GM21447 (cell line): ENCODE data around the gene RNF151.
A peak's percentile ranks its signal among the peaks of the same experiment; 100 is the strongest.
"Not testable (repeated sequence)": the region's sequence is repeated elsewhere in the genome, so short reads cannot be mapped to it uniquely, and the experiment has no call there.

Experiments
- ATAC-seq: cut with Tn5 transposase; IDR thresholded peaks from one replicate; pipeline ENCODE4 v1.9.1; 2021; ENCODE audit not compliant: unreplicated experiment

Gene RNF151

GRCh38 chr16:1959269-1960039, 7.2 kb upstream of the RNF151 start, which contains the start of gene NDUFB10:
Gene NDUFB10, plus strand, starts transcription at chr16:1959538. Its CDS starts 87 bp downstream, at chr16:1959625.
- ATAC-seq, result peak; percentile 59

GRCh38 chr16:1960665-1961630, 5.7 kb upstream of the RNF151 start:
- ATAC-seq, result no peak

- no peak for ATAC-seq
Measured at GRCh38 chr16:1961651-1962067, 5.0 kb upstream of the RNF151 start.

GRCh38 chr16:1962161-1963153, 4.2 kb upstream of the RNF151 start:
- ATAC-seq, result not testable (repeated sequence)

GRCh38 chr16:1963806-1964505, 2.7 kb upstream of the RNF151 start:
- ATAC-seq, result peak; percentile 9

GRCh38 chr16:1964506-1965395, 1.9 kb upstream of the RNF151 start, which contains the start of gene RPS2:
Gene RPS2, minus strand, starts transcription at chr16:1964826. Its CDS starts 201 bp downstream, at chr16:1964625.
- peak; percentile 77 for ATAC-seq

- no peak for ATAC-seq
Measured at GRCh38 chr16:1965396-1966001, 1.2 kb upstream of the RNF151 start.

- no peak for ATAC-seq
Measured at GRCh38 chr16:1968146-1968953, 1.7 kb downstream of the RNF151 start.

GRCh38 chr16:1971796-1972489, 5.3 kb downstream of the RNF151 start, which contains the start of gene TBL3:
Gene TBL3, plus strand, starts transcription at chr16:1972053. Its CDS starts 112 bp downstream, at chr16:1972165.
- ATAC-seq, result peak; percentile 78

- ATAC-seq, result no peak
Measured at GRCh38 chr16:1972490-1972877, 5.8 kb downstream of the RNF151 start.

GRCh38 chr16:1973461-1974156, 7.0 kb downstream of the RNF151 start:
- ATAC-seq, result no peak

GRCh38 chr16:1974157-1975070, 7.8 kb downstream of the RNF151 start:
- no peak for ATAC-seq

GRCh38 chr16:1975432-1976215, 9.0 kb downstream of the RNF151 start:
- no peak for ATAC-seq

GRCh38 chr16:1976216-1976520, 9.5 kb downstream of the RNF151 start:
- ATAC-seq, result no peak
